Activated gamma-delta T cell treated with anti-CD3 and anti-CD28 coated beads, Interleukin-2, amount 50 U/mL, for 16 hours (primary cell): ENCODE measurements around the gene MGAT5.

Experiments
- DNase-seq: peaks from one replicate; pipeline ENCODE4 v3.0.0-alpha.2; 2020; ENCODE audit warnings: low read depth

Gene MGAT5

DNA sequence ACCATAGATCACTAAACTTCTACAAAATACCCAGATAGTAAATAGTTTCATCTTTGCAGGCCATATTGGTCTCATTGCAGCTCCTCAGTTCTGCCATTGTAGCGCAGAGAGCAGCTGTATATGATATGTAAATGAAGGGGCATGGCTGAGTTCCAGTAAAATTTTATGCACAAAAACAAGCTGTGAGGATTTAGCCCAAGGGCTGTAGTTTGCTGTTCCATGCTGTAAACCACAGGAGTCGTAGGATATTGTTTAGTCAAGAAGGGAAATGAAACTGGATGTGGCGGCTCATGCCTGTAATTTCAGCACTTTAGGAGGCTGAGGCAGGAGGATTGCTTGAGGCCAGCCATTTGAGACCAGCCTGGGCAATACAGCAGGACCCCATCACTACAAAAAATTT, 83.0 kb downstream of the MGAT5 start:
- no peak for DNase-seq

DNA sequence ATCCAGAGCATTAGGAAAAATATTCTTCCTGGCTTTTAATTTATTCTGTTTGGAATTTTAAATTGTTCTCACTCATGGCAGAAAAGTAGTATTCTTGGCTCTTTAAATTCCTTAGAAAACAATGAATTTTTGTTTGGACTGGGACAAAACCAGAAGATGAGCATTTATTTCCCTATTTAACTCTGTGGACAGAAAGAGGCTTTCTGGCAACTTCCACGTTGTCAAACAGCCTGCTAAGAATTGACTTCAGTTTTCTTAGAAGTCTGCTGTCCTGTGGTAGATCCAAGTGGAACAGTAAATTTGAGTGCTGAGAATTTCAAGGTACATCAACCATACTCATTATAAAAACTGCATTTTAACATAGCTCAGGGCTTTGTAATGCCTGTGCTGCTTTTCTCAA, 83.8 kb downstream of the MGAT5 start:
- DNase-seq: no peak

DNA sequence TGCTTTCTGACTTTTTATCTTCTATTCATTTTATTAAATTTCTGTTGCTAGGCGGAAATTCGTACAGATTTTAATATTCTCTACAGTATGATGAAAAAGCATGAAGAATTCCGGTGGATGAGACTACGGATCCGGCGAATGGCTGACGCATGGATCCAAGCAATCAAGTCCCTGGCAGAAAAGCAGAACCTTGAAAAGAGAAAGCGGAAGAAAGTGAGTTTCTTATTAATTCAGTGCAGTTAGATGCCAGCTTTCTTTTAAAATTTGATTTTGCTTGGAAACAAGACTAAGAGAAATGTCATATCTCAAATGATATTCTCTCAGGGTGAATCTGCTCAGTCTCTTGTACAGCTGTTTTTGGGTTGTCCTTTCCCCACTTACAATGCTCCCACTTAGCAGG, 84.3 kb downstream of the MGAT5 start:
- DNase-seq: no peak

DNA sequence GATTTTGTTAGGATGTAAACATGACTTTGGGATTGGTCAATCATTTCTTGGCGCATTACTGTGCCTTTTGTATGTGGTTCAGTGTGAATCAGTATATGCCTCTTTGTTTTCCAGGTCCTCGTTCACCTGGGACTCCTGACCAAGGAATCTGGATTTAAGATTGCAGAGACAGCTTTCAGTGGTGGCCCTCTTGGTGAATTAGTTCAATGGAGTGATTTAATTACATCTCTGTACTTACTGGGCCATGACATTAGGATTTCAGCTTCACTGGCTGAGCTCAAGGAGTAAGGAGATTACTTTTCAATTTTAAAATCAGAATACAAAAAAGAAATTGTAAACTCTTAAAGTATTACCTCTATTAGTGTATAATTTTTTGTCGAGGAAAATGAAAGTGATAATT, 87.6 kb downstream of the MGAT5 start:
- no peak for DNase-seq

DNA sequence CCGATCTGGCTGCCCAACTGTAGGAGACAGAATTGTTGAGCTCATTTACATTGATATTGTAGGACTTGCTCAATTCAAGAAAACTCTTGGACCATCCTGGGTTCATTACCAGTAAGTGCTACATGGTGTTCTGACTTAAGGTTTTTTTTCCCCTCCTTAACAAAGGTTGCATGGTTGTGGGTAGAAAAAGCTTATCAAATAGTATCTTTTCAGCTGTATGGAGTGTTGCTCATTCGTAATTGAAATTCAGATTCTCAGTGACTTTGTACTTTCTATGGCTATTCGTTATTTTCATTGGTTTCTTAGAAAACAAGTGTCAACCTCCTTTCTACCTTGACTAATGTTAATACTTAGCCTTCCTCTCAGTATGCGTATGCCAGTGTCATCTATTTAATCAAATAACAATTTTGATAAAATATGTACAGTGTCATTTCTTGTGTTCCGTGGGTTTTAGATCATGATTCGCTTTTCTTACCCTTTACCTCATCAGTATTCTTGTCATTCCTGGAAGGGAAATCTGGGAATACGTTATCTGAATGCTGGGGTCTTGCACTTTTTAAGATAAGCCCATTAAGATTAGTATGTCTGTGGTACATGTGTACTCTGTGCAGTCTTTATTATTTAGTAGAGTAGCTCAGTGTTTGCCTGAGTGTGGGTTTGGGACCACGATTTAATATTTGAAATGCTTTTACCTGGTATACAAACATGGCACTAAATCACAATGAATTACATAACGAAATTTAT, 91.3 kb downstream of the MGAT5 start:
- DNase-seq: no peak

DNA sequence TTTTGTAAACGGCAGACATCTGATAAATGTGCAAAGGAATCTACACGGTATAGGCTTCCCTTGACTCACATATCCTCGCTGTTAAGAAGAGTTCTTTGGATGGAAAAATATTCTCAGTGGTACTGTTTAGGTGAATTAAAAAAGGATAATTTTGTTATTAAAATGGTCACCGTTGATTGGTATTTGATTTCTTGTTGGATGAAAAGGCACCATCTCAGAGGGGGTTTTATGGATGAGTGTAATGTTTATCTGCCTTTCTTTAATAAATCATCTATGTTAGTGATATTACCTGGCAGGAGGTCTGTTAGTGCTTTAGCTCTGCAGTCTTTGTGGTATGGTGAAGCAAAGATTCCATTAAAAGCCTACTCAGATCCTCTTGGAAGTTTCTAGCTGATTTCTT, 92.3 kb downstream of the MGAT5 start:
- no peak for DNase-seq

DNA sequence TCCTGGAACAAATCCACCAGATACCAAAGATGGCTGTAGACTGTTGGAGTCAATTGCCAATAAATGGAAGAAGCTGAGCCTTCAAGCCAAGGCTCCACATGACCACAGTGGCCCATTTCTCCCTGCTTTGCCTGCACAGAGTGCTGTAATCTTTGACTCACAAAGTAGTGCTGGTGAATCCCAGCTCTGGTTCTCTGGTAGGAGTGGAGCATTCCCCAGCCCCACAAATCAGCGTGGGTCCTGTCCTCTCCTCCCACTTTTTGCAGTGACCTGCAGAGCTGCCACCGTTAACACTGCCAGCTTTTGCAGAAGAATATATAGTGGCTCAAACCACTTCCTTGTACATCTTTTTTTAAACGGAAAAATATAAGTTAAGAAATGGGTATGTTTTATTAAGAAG, 93.9 kb downstream of the MGAT5 start:
- DNase-seq: no peak

DNA sequence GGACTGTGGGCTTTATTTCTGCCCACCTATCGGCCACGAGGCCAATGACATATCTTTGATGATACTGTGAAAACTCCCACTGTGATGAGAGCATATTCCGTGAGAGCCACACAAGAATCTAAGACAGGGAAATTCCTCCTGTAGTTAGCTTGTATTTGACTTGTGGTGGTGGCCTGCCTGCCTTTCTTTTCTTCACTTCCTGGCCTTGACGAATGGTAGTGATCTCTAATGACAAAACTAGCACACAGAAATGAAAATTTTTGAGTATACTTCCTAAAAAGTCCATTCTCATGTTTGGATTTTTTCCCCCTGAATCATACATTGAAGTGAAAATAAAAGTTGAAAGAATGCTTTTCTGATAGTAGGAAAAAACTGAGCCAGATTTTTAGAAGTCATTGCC, 94.4 kb downstream of the MGAT5 start:
- DNase-seq: no peak

- no peak for DNase-seq
Observed at GRCh38 chr2:134348760-134349159, 94.9 kb downstream of the MGAT5 start.

- no peak for DNase-seq
Observed at GRCh38 chr2:134351016-134351415, 97.1 kb downstream of the MGAT5 start.

DNA sequence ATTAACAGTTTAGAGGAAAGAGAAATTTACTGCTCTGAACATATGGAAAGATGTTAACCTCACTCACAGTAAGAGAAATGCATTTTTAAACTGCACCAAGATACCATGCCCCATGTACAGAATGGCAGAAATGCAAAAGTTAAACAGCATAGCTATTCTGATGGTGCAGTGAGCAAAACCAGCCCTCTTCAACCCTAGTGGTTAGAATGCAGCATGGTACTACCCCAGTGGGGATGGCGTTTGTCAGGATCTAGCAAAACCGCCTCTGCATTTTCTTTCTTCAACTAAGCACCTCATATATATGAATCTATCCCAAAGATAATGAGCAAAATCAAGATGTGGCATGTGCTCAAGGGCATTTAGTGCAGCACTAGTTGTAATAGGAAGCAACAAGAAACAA, 98.0 kb downstream of the MGAT5 start:
- no peak for DNase-seq

- DNase-seq: no peak
Observed at GRCh38 chr2:134352844-134353243, 99.0 kb downstream of the MGAT5 start.

GRCh38 chr2:134354611-134355010, 100.7 kb downstream of the MGAT5 start:
- DNase-seq: no peak

GRCh38 chr2:134357814-134358213, 103.9 kb downstream of the MGAT5 start:
- DNase-seq: no peak

DNA sequence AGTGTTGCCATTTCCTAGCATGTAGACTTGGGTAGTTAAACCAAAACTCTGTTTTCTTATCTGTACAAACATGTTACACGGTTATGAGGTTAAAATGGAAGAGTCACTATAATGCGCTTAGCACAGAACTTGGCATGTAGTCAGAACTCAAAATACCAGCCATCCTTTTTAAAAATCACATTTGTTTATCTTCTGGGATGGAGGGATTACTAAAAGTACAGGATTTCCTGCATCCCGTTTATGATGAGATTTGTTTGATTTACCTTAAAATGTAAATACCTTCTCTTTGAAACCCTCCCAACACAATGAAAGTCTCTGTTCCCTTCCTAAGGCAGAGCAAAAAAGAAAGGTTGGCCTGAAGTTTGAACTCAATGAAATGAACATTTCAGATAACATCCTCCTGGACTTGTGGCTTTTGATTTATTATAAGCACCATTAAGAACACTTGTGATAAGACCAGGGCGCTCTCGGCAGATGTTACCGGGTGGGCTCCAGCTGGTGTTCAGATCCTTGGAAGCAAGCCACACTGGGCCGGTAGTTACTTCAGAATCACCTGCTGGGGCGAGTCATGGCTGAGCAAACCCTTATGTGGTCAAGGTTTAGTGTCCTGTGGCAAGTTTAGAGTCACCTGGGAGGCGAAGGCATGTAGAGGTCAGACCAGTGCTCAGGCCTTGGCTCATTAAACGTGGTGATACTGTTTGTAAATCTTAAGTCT, 105.7 kb downstream of the MGAT5 start:
- no peak for DNase-seq

DNA sequence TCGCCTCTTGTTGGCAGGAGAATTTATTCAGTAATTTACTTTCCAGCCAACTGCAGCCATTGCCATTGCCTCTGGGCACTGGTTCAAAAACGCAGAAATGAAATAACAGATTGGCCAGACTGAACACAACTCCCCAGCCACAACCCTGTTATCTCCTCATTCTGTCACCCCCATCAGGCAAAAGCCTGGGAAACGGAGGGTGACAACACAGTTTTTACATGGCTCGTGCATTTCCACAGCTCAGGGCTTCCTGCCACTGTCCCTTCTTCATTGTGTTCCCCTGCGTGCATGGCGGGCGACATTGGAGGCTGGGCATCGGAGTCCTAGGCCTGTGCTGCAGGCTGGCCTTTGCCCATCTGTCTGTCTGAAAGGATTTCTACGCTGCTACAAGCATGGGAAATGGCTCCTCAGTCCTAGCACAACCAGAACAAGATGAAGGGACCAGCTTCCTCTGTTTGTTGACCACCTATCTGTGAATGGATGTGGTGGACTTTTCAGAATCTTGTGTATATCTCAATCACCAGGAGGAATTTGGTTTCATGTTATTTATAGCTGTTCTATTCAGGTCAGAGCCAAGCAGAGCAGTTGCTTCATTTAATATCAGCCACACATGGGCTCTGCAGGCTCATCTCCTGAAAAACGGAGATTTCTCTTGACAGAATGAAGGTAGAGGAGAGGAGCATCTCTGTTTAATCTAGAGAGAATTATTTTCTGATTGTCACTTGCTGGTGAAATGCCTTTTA, 107.0 kb downstream of the MGAT5 start:
- DNase-seq: no peak

DNA sequence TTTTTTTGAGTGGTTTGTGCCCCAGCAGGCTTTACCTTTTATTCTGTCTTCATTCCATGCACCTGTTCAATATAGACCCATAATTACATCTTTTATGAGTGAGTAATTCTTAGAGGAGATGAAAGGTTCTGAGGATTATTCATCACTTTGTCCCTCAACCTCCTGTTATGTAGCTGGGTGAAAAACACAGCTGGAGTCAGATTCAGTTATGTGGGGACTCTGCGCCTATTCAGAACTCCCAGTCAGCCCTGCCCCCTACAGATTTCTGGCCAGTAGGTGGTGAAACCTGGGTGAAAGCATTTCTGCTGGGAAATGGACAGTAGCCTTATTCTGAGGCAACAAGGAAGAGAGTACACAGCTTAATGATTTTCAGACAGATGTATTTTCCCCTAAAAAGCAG, 107.8 kb downstream of the MGAT5 start:
- no peak for DNase-seq

- no peak for DNase-seq
Observed at GRCh38 chr2:134362152-134362668, 108.3 kb downstream of the MGAT5 start.

DNA sequence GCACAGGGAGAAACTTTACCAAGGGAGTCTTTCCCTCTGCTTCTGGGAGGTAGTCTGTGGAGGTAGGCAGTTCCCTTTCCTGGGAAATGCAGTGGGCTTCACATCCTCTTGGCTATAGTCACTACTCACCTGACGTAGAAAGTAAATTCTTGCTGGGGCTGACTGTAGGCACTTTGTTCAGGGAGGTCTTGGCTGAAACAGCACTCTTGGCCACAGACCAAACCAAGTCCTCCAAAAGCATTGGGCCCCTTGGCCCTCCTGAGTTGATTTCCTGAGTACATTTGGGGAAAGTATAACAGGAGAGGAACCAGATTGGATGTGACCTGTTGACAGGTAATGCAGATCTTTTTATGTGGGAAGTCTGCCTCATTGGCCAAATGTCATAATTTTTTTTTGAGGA, 108.9 kb downstream of the MGAT5 start:
- DNase-seq: no peak

DNA sequence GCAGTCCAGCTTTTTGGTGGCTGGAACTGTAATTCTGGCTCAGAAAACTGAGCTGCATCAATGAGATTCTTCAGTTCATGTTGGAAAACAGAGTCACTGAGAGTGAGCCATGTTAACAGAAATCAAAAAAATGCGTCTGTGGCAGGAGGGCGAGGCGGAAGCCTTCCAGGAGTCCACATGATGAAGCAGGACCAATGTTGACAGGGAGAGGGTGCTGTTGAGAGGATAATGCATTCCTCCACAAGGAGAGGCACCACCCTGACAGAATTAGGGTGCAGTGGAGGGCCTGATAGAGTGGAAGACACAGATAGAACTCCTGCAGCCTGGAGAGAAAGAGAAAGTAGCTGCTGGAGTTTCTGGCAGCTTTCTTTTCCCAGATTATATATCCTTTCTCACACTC, 111.5 kb downstream of the MGAT5 start:
- DNase-seq: no peak

GRCh38 chr2:134366359-134366758, 112.5 kb downstream of the MGAT5 start:
- no peak for DNase-seq

- no peak for DNase-seq
Observed at GRCh38 chr2:134367213-134367612, 113.3 kb downstream of the MGAT5 start.
